A549 treated with ZK216348 at 1 μM for 4 hours (cell line): ENCODE data around the gene CD33. TPM values are rescaled to one million over a fixed set of nuclear protein-coding genes. Genes with fewer than 3 reads are reported as not detected.

Experiments used
- total RNA-seq: library from RNA; stranded (reverse); fragments of 200-300 nt; extraction: Qiagen RNA extraction; gene quantifications from 5 replicates; pipeline ENCODE4 v1.2.3, GENCODE V29; 2022; ENCODE audit warnings: low read depth

The CD33 gene
- 0.13 to 0.27 TPM in 2 of 5 replicates, not detected in the others for total RNA-seq

GRCh38 chr19:51224898-51225393, at the start of gene CD33:
Gene CD33, plus strand, starts transcription at chr19:51225080. Its CDS starts 39 bp downstream, at chr19:51225119.

GRCh38 chr19:51250786-51251467, 26.0 kb downstream of the CD33 start, which contains the start of gene SIGLECL1:
Gene SIGLECL1, plus strand, starts transcription at chr19:51251080. Its CDS starts 12,993 bp downstream, at chr19:51264073.

Other genes with a start within 250 kb of the CD33 start
- not detected in 5 replicates for gene KLK7, start 241.2 kb upstream of the CD33 start, total RNA-seq
- gene KLK8, start 223.5 kb upstream of the CD33 start, total RNA-seq = not detected in 5 replicates
- 0.20 to 0.60 TPM (median 0.50 TPM) in 4 of 5 replicates, not detected in the other for gene KLK10, start 205.4 kb upstream of the CD33 start, total RNA-seq
- gene KLK11, start 198.5 kb upstream of the CD33 start, total RNA-seq = 0.21 TPM in 1 of 5 replicates, not detected in the others
- gene KLK12, start 190.1 kb upstream of the CD33 start, total RNA-seq = not detected in 5 replicates
- gene KLK13, start 160.0 kb upstream of the CD33 start, total RNA-seq = 0.31 to 0.38 TPM in 2 of 5 replicates, not detected in the others
- gene KLK14, start 142.2 kb upstream of the CD33 start, total RNA-seq = 0.20 to 0.68 TPM (median 0.28 TPM) in 5 replicates
- gene CTU1, start 116.7 kb upstream of the CD33 start, total RNA-seq = 2.8 to 19.3 TPM (median 16.8 TPM) in 5 replicates
- gene SIGLEC9, start 100.2 kb upstream of the CD33 start, total RNA-seq = not detected in 5 replicates
- not detected in 5 replicates for gene SIGLEC7, start 82.8 kb upstream of the CD33 start, total RNA-seq
- not detected in 5 replicates for gene SIGLECL1, start 26.0 kb downstream of the CD33 start, total RNA-seq
- gene IGLON5, start 86.6 kb downstream of the CD33 start, total RNA-seq = 0.05 to 0.12 TPM in 2 of 5 replicates, not detected in the others
- gene VSIG10L, start 117.1 kb downstream of the CD33 start, total RNA-seq = 8.5 to 14.0 TPM (median 13.5 TPM) in 5 replicates
- gene ETFB, start 141.3 kb downstream of the CD33 start, total RNA-seq = 227 to 248 TPM (median 235 TPM) in 5 replicates
- 6.6 to 12.6 TPM (median 10.5 TPM) in 5 replicates for gene CLDND2, start 143.9 kb downstream of the CD33 start, total RNA-seq
- not detected in 5 replicates for gene NKG7, start 147.6 kb downstream of the CD33 start, total RNA-seq
- gene LIM2, start 162.9 kb downstream of the CD33 start, total RNA-seq = not detected in 5 replicates
- not detected in 5 replicates for gene C19orf84, start 165.5 kb downstream of the CD33 start, total RNA-seq
- not detected in 5 replicates for gene SIGLEC10, start 192.6 kb downstream of the CD33 start, total RNA-seq
- gene SIGLEC8, start 233.4 kb downstream of the CD33 start, total RNA-seq = not detected in 5 replicates